Measurements from ENCODE around the gene MTOR. TPM values are rescaled to one million over a fixed set of nuclear protein-coding genes. Genes with fewer than 3 reads are reported as not detected.

MTOR gene
- total and polyA plus RNA-seq, 10 of the 15 experiments (the other 5 are each of a cell fraction or from before 2014, with no cell fraction given), result 6.6 to 41.8 (median 29.8) TPM

- no peak for TF ChIP-seq SUZ12 (IDR thresholded peaks at IDR 0.05; ENCODE audit: unreplicated experiment)
- TF ChIP-seq NR2F1 (conservative IDR thresholded peaks at IDR 0.05), result no peak
Observed at GRCh38 chr1:11156963-11157362, 105.4 kb downstream of the MTOR start (continued).

- Histone ChIP-seq H3K4me1 (ENCODE audit: control insufficient read depth, insufficient read depth, low read length) (no peaks in the 10 kb centered on the region), H3K9ac (ENCODE audit: control insufficient read depth, insufficient read depth, low read length) (no peak overlapping the region), H3K79me2 (ENCODE audit: control insufficient read depth, insufficient read depth, low read length) (no peaks in the 10 kb centered on the region), H4K20me1 (ENCODE audit: control insufficient read depth, insufficient read depth) (no peaks in the 10 kb centered on the region; the same call in 1 of the 2 replicates), H3K27ac (ENCODE audit: control insufficient read depth, insufficient read depth) (no peak overlapping the region), H2AFZ (ENCODE audit: control insufficient read depth, low read depth, low read length) (no peak overlapping the region), H3K4me2 (ENCODE audit: control insufficient read depth, insufficient read depth) (no peak overlapping the region), H3K36me3 (ENCODE audit: control insufficient read depth in 2 of 2, insufficient read depth in 2 of 2, low read length in 1 of 2) (peaks cover 4 to 28% of the 10 kb centered on the region in 2 experiments), H3K9me3 (replicated peaks; ENCODE audit: control insufficient read depth, insufficient read depth, low read length) (no peaks in the 10 kb centered on the region), H3K4me3 (no peak overlapping the region), H3K27me3 (replicated peaks in 1 of 2; ENCODE audit: control insufficient read depth in 2 of 2, insufficient read depth in 2 of 2, low read length in 1 of 2) (no peaks in the 10 kb centered on the region)
- intact Hi-C loops (cut with micrococcal nuclease; ENCODE audit: unreplicated experiment) (no loop called here), in situ Hi-C loops (cut with MboI) (no loop called here)
- POLR2A ChIA-PET, result no interaction called here
- ATAC-seq, result no peak
- RAD21 ChIA-PET (ENCODE audit: unreplicated experiment), result no interaction called here
- TF ChIP-seq TAF1 (IDR thresholded peaks at IDR 0.05; ENCODE audit: borderline replicate concordance, low read depth, low read length), result no peak
- TF ChIP-seq PML (IDR thresholded peaks at IDR 0.05; ENCODE audit: low read length), result no peak
- TF ChIP-seq CREB1 (IDR thresholded peaks at IDR 0.05; ENCODE audit: low read depth), result no peak
- TF ChIP-seq MEF2A (IDR thresholded peaks at IDR 0.05; ENCODE audit: insufficient read depth, low read depth, low read length), result no peak
- no peak for TF ChIP-seq STAT1 (conservative IDR thresholded peaks at IDR 0.05)
- no peak for TF ChIP-seq PAX5 (IDR thresholded peaks at IDR 0.05; ENCODE audit: borderline replicate concordance, low read depth, low read length)
- TF ChIP-seq SUPT20H (IDR thresholded peaks at IDR 0.05; ENCODE audit: borderline replicate concordance, control insufficient read depth, low read depth, low read length), result no peak
- no peak for TF ChIP-seq FOXM1 (IDR thresholded peaks at IDR 0.05; ENCODE audit: low read depth, low read length)
- no peak for TF ChIP-seq E2F8 (IDR thresholded peaks at IDR 0.05; ENCODE audit: low read depth, partially characterized antibody)
- no peak for TF ChIP-seq FOXK2 (IDR thresholded peaks at IDR 0.05)
- no peak for TF ChIP-seq WRNIP1 (IDR thresholded peaks at IDR 0.05; ENCODE audit: borderline replicate concordance, low read depth, low read length)
- no peak for TF ChIP-seq RBBP5 (conservative IDR thresholded peaks at IDR 0.05)
- TF ChIP-seq NKRF (conservative IDR thresholded peaks at IDR 0.05), result no peak
- no peak for TF ChIP-seq YBX1 (IDR thresholded peaks at IDR 0.05)
- TF ChIP-seq TCF7 (IDR thresholded peaks at IDR 0.05; ENCODE audit: borderline replicate concordance), result no peak
- TF ChIP-seq STAT3 (IDR thresholded peaks at IDR 0.05; ENCODE audit: low read depth, low read length), result no peak
- no TSS peak for BruUV-seq (replicated peaks)
- DNase-seq (ENCODE audit: low read depth, low spot score), result no peak
- 57% methylated on average over 3 of the region's 3 CpGs for WGBS (ENCODE audit: insufficient coverage, insufficient replicate concordance, low lambda C conversion rate, missing lambda C conversion rate)
- FAIRE-seq, result no peak
- CTCF ChIA-PET, result interaction anchor here (0.9 to 1.0 kb wide), 2 partner anchors 29 to 119 kb away, joined by 3 read pairs; no protein-coding TSS in a partner anchor
- SMC1A ChIA-PET (ENCODE audit: uncharacterized antibody, unreplicated experiment), result interaction anchor here (1.0 kb wide), 1 partner anchor 118 kb away, joined by 3 read pairs; no protein-coding TSS in a partner anchor
Observed at GRCh38 chr1:11156441-11156840, 105.9 kb downstream of the MTOR start.
